Endothelial cell of umbilical vein (primary cell): ENCODE data around the gene C1QBP. TPM values are rescaled to one million over a fixed set of nuclear protein-coding genes. Genes with fewer than 3 reads are reported as not detected.

Source experiments
- BruUV-seq: library from RNA; stranded (reverse); fragments of 400-500 nt; replicated peaks from 2 replicates; lab custom pipeline; 2021; lab: Mats Ljungman, UMichigan
- CTCF ChIA-PET: fragments of 300-600, 350-600 bp; sonication (Branson Sonifier 250); formaldehyde crosslinking; loops from one replicate; lab custom pipeline; 2021; ENCODE audit warnings: antibody characterized with exemption, inconsistent platforms; lab: Charles Lee
- POLR2A ChIA-PET: fragments of 300-600, 350-600 bp; sonication (Branson Sonifier 250); formaldehyde crosslinking; loops from one replicate; lab custom pipeline; 2021; ENCODE audit warnings: antibody characterized with exemption, inconsistent platforms; lab: Charles Lee
- DNase-seq: peaks from one replicate; pipeline ENCODE4 v3.0.0-alpha.2; 2011; ENCODE audit warnings: low read depth, low spot score
- FAIRE-seq: peaks from 2 replicates; lab custom pipeline; 2011; peaks lifted over from hg19 to GRCh38; lab: Jason Lieb, UNC
- H2AFZ ChIP-seq: 2 replicates; pipeline ENCODE4 v1.6.0; 2012; ENCODE audit warnings: low read depth, low read length, control low read depth, inconsistent platforms
- H3K27ac ChIP-seq: 2 replicates; pipeline ENCODE4 v1.5.1; 2011; ENCODE audit warnings: low read depth, mild to moderate bottlenecking, control low read depth, low read length, moderate library complexity; ENCODE audit not compliant: insufficient read depth
- H3K27me3 ChIP-seq, 2 experiments: 2 replicates each; pipeline versions ENCODE4 v1.6.0 to v1.6.1; 2011; ENCODE audit warnings: low read length in 2 of 2, mixed read lengths in 1 of 2; ENCODE audit not compliant: control insufficient read depth in 2 of 2, insufficient read depth in 2 of 2
- H3K36me3 ChIP-seq, 2 experiments: 2 replicates in 1 of 2; 3 replicates in 1 of 2; pipeline ENCODE4 v1.5.1; 2011; ENCODE audit warnings: low read length in 2 of 2, mild to moderate bottlenecking in 1 of 2, moderate library complexity in 1 of 2; ENCODE audit not compliant: control insufficient read depth in 2 of 2, insufficient read depth in 2 of 2; ENCODE audit errors: extremely low read depth in 1 of 2
- H3K4me1 ChIP-seq: 3 replicates; pipeline ENCODE4 v1.5.1; 2011; ENCODE audit warnings: mild to moderate bottlenecking, low read length; ENCODE audit not compliant: control insufficient read depth, insufficient read depth; ENCODE audit errors: extremely low read depth
- H3K4me2 ChIP-seq: 2 replicates; pipeline ENCODE4 v1.6.1; 2011; ENCODE audit warnings: low read length, control low read depth, mixed read lengths; ENCODE audit not compliant: insufficient read depth
- H3K4me3 ChIP-seq, 3 experiments: fragments of 200-600 bp in 1 of 3; sonication (generic), shearing (Covaris generic) in 1 of 3; replicated peaks in 1 of 3; 2 replicates each; pipeline ENCODE4 v1.5.1; 2011 to 2016; ENCODE audit warnings: control low read depth in 3 of 3, low read length in 3 of 3, mild to moderate bottlenecking in 2 of 3, inconsistent platforms in 1 of 3, low read depth in 1 of 3, moderate library complexity in 1 of 3; ENCODE audit not compliant: insufficient read depth in 1 of 3
- H3K79me2 ChIP-seq: 2 replicates; pipeline ENCODE4 v1.6.0; 2012; ENCODE audit warnings: low read length, inconsistent platforms; ENCODE audit not compliant: control insufficient read depth, insufficient read depth
- H3K9ac ChIP-seq: replicated peaks from 2 replicates; pipeline ENCODE3; 2011; ENCODE audit warnings: low read length, control low read depth; ENCODE audit not compliant: insufficient read depth; ENCODE audit errors: extremely low read depth
- H3K9me1 ChIP-seq: replicated peaks from 3 replicates; pipeline ENCODE4 v1.6.0; 2011; ENCODE audit warnings: mild to moderate bottlenecking, low read length; ENCODE audit not compliant: control insufficient read depth, insufficient read depth; ENCODE audit errors: extremely low read depth
- H3K9me3 ChIP-seq: replicated peaks from 2 replicates; pipeline ENCODE4 v1.5.1; 2012; ENCODE audit warnings: low read length, inconsistent platforms; ENCODE audit not compliant: control insufficient read depth, insufficient read depth
- H4K20me1 ChIP-seq: replicated peaks from 2 replicates; pipeline ENCODE3; 2011; ENCODE audit warnings: mild to moderate bottlenecking, low read length; ENCODE audit not compliant: control insufficient read depth, insufficient read depth; ENCODE audit errors: extremely low read depth
- EZH2 ChIP-seq: IDR thresholded peaks from 2 replicates; pipeline ENCODE4 v1.6.1; 2012; ENCODE audit warnings: borderline replicate concordance, low read depth, mild to moderate bottlenecking, moderate library complexity, low read length, inconsistent platforms; ENCODE audit not compliant: severe bottlenecking
- FOS ChIP-seq: IDR thresholded peaks from 2 replicates; pipeline ENCODE4 v1.6.1; 2011; ENCODE audit warnings: mild to moderate bottlenecking, low read length, moderate library complexity, borderline replicate concordance; ENCODE audit not compliant: insufficient read depth
- GATA2 ChIP-seq: IDR thresholded peaks from 2 replicates; pipeline ENCODE4 v1.7.0; 2011; ENCODE audit warnings: low read depth, mild to moderate bottlenecking, moderate library complexity, mixed read lengths, low read length; ENCODE audit not compliant: insufficient read length, insufficient read depth
- JUN ChIP-seq: IDR thresholded peaks from 2 replicates; pipeline ENCODE4 v1.6.1; 2011; ENCODE audit warnings: borderline replicate concordance, low read depth; ENCODE audit not compliant: insufficient read length, insufficient read depth
- MAX ChIP-seq: IDR thresholded peaks from 2 replicates; pipeline ENCODE4 v1.6.1; 2011; ENCODE audit not compliant: insufficient read depth, insufficient read length
- MYC ChIP-seq: IDR thresholded peaks from one replicate; pipeline ENCODE4 v1.6.1; 2011; ENCODE audit warnings: mild to moderate bottlenecking, low read depth, low read length
- POLR2A ChIP-seq: IDR thresholded peaks from 2 replicates; pipeline ENCODE4 v1.6.1; 2012; ENCODE audit warnings: low read depth, mild to moderate bottlenecking, control low read depth, low read length
- POLR2AphosphoS5 ChIP-seq: IDR thresholded peaks from 2 replicates; pipeline ENCODE4 v1.6.1; 2012; ENCODE audit warnings: low read depth, mild to moderate bottlenecking, control low read depth, low read length, moderate library complexity; ENCODE audit not compliant: insufficient read depth
- dilution Hi-C: fragments of 300-500 bp; cut with MboI; formaldehyde crosslinking; loops from one replicate; pipeline ENCODE4 v1.15.0; 2019; ENCODE audit warnings: low sequenced_read_pairs; ENCODE audit not compliant: extremely low pct_ligation_motif_present
- intact Hi-C: fragments of 100-400 bp; cut with micrococcal nuclease; formaldehyde crosslinking; loops from one replicate; pipeline ENCODE4 v1.10.0; 2022
- polyA plus RNA-seq, 4 experiments: library from polyadenylated mRNA; depleted of rRNA in 3 of 4; stranded (reverse) in 3 of 4; unstranded in 1 of 4; fragments of >200 nt; gene quantifications; 2 replicates each; pipeline versions ENCODE4 v1.2.1 to v1.2.3, GENCODE V29; 2011 to 2012; ENCODE audit warnings: missing spikeins in 1 of 4
- total RNA-seq: library from RNA; stranded (reverse); gene quantifications from 2 replicates; pipeline ENCODE4 v1.2.3, GENCODE V29; 2021
- TF ChIP-seq, protein P1 (sequence below), 2 donors: IDR thresholded peaks; 1 replicate in 1 of 2; 2 replicates in 1 of 2; pipeline ENCODE4 v1.5.1; 2011; ENCODE audit warnings: low read length in 2 of 2, mild to moderate bottlenecking in 2 of 2, moderate library complexity in 2 of 2, control low read depth in 1 of 2, inconsistent platforms in 1 of 2, low read depth in 1 of 2; ENCODE audit not compliant: insufficient read depth in 1 of 2; ENCODE audit errors: extremely low read depth in 1 of 2

C1QBP gene
- total and polyA plus RNA-seq, 2 donors (not counting 3 experiments of a cell fraction or from before 2014, with no cell fraction given): 144 to 218 TPM

DNA sequence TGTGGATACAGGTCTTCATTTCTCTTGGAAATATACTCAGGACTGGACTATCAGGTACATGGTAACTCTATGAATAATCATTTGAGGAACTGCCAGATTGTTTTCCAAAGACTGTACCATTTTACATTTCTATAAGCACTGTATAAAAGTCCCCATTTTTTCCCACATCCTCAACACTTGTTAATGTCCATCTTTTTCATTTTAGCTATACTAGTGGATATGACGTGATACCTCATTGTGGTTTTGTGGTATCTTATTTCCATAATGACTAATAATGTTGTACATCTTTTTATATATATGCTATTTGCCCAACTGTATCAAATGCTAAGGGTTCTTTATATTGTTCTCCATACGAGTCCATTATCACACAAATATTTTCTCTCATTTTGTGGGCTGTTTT is 42.3 kb downstream of the C1QBP start:
- no TSS peak for BruUV-seq
- Histone ChIP-seq H3K36me3 (peaks cover 13 to 23% of the 10 kb centered on the region in 2 experiments), H3K4me3 (no peak overlapping the region), H3K4me1 (no peaks in the 10 kb centered on the region), H3K79me2 (no peaks in the 10 kb centered on the region), H3K9me3 (no peaks in the 10 kb centered on the region), H2AFZ (no peak overlapping the region), H3K27me3 (no peaks in the 10 kb centered on the region), H3K9me1 (no peaks in the 10 kb centered on the region), H3K9ac (no peak overlapping the region), H3K27ac (no peak overlapping the region), H3K4me2 (no peak overlapping the region), H4K20me1 (no peaks in the 10 kb centered on the region)
- intact Hi-C loops: no loop called here
- dilution Hi-C loops: no loop called here
- no peak for DNase-seq
- CTCF ChIA-PET: interaction anchor here (1.0 to 1.3 kb wide), 2 partner anchors 9 to 43 kb away, joined by 3 read pairs; partner anchors contain the start of gene C1QBP
- no peak for TF ChIP-seq EZH2
- no peak for TF ChIP-seq POLR2A
- TF ChIP-seq, protein P1, sequence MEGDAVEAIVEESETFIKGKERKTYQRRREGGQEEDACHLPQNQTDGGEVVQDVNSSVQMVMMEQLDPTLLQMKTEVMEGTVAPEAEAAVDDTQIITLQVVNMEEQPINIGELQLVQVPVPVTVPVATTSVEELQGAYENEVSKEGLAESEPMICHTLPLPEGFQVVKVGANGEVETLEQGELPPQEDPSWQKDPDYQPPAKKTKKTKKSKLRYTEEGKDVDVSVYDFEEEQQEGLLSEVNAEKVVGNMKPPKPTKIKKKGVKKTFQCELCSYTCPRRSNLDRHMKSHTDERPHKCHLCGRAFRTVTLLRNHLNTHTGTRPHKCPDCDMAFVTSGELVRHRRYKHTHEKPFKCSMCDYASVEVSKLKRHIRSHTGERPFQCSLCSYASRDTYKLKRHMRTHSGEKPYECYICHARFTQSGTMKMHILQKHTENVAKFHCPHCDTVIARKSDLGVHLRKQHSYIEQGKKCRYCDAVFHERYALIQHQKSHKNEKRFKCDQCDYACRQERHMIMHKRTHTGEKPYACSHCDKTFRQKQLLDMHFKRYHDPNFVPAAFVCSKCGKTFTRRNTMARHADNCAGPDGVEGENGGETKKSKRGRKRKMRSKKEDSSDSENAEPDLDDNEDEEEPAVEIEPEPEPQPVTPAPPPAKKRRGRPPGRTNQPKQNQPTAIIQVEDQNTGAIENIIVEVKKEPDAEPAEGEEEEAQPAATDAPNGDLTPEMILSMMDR (IDR thresholded peaks at IDR 0.05; ENCODE audit: extremely low read depth in 1 of 2, insufficient read depth in 1 of 2, low read depth in 1 of 2, low read length in 2 of 2): no peak
- no peak for TF ChIP-seq GATA2
- TF ChIP-seq POLR2AphosphoS5: no peak
- TF ChIP-seq MAX: no peak
- no peak for TF ChIP-seq FOS
- no peak for TF ChIP-seq JUN
- no peak for TF ChIP-seq MYC
- POLR2A ChIA-PET: no interaction called here
- no peak for FAIRE-seq
